Activated CD8-positive, alpha-beta memory T cell treated with anti-CD3 and anti-CD28 coated beads for 4 hours (primary cell): ENCODE measurements around the gene BAHCC1.

Source experiments
- DNase-seq, 2 donors: peaks; one replicate each; pipeline ENCODE4 v3.0.0-alpha.2; 2020; ENCODE audit warnings: low read depth in 2 of 2

Gene BAHCC1

GRCh38 chr17:81443269-81443668 lies 48.0 kb downstream of the BAHCC1 start:
- DNase-seq, result no peak

GRCh38 chr17:81444610-81445339 lies 49.5 kb downstream of the BAHCC1 start:
- DNase-seq, result no peak

GRCh38 chr17:81445642-81446503 lies 50.6 kb downstream of the BAHCC1 start:
- no peak for DNase-seq

- no peak for DNase-seq
Observed at GRCh38 chr17:81447331-81447933, 52.2 kb downstream of the BAHCC1 start.

- DNase-seq, result no peak
Observed at GRCh38 chr17:81448442-81448841, 53.2 kb downstream of the BAHCC1 start.

- no peak for DNase-seq
Observed at GRCh38 chr17:81448950-81449349, 53.7 kb downstream of the BAHCC1 start.

GRCh38 chr17:81449351-81449750 lies 54.1 kb downstream of the BAHCC1 start:
- DNase-seq, result no peak

GRCh38 chr17:81451823-81452222 lies 56.6 kb downstream of the BAHCC1 start:
- DNase-seq, result no peak

- DNase-seq, result no peak
Observed at GRCh38 chr17:81452551-81452950, 57.3 kb downstream of the BAHCC1 start.

GRCh38 chr17:81453076-81453475 lies 57.8 kb downstream of the BAHCC1 start:
- DNase-seq, result no peak

GRCh38 chr17:81453712-81454111 lies 58.5 kb downstream of the BAHCC1 start:
- DNase-seq, result no peak

GRCh38 chr17:81454473-81454872 lies 59.2 kb downstream of the BAHCC1 start:
- DNase-seq, result no peak

- no peak for DNase-seq
Observed at GRCh38 chr17:81455387-81455786, 60.1 kb downstream of the BAHCC1 start.

- no peak for DNase-seq
Observed at GRCh38 chr17:81456091-81456490, 60.8 kb downstream of the BAHCC1 start.

- no peak for DNase-seq
Observed at GRCh38 chr17:81456798-81457197, 61.5 kb downstream of the BAHCC1 start.

GRCh38 chr17:81457401-81457800 lies 62.1 kb downstream of the BAHCC1 start:
- DNase-seq, result no peak

GRCh38 chr17:81457917-81458555 lies 62.8 kb downstream of the BAHCC1 start:
- no peak for DNase-seq

- no peak for DNase-seq
Observed at GRCh38 chr17:81458628-81459027, 63.4 kb downstream of the BAHCC1 start.

GRCh38 chr17:81459224-81459623 lies 64.0 kb downstream of the BAHCC1 start:
- no peak for DNase-seq

GRCh38 chr17:81459864-81460263 lies 64.6 kb downstream of the BAHCC1 start:
- DNase-seq, result no peak

GRCh38 chr17:81460856-81461460 lies 65.7 kb downstream of the BAHCC1 start:
- DNase-seq, result no peak
